CD4-positive, alpha-beta T cell treated with Interleukin-17A for 4 hours (primary cell): ENCODE results near the gene RHOBTB3.
"Not testable (repeated sequence)": the region's sequence is repeated elsewhere in the genome, so short reads cannot be mapped to it uniquely, and the experiment has no call there.

ENCODE experiments used
- DNase-seq: peaks from one replicate; pipeline ENCODE4 v3.0.0-alpha.2; 2020; ENCODE audit warnings: mixed read lengths

The RHOBTB3 gene

GRCh38 chr5:95730730-95731570, at the start of gene RHOBTB3:
RHOBTB3 (plus strand) TSS chr5:95731336; CDS start chr5:95731683, 347 bp downstream.
- peak; percentile 37 for DNase-seq

GRCh38 chr5:95682891-95683290, 48.2 kb upstream of the RHOBTB3 start, which contains the start of gene SPATA9:
SPATA9 (minus strand) TSS chr5:95682991; CDS start chr5:95682854, 137 bp downstream.
- no peak for DNase-seq

GRCh38 chr5:95684361-95684760, 46.8 kb upstream of the RHOBTB3 start:
- DNase-seq: no peak

GRCh38 chr5:95686651-95687050, 44.5 kb upstream of the RHOBTB3 start:
- DNase-seq: no peak

- DNase-seq: no peak
These were observed 41.5 kb upstream of the RHOBTB3 start for GRCh38 chr5:95689680-95690079.

- DNase-seq: no peak
These were observed 40.8 kb upstream of the RHOBTB3 start for GRCh38 chr5:95690333-95690732.

GRCh38 chr5:95697781-95698681, 33.1 kb upstream of the RHOBTB3 start:
- DNase-seq: no peak

- no peak for DNase-seq
These were observed 31.8 kb upstream of the RHOBTB3 start for GRCh38 chr5:95699337-95699736.

GRCh38 chr5:95701074-95701473, 30.1 kb upstream of the RHOBTB3 start:
- no peak for DNase-seq

GRCh38 chr5:95704150-95704549, 27.0 kb upstream of the RHOBTB3 start:
- DNase-seq: no peak

- not testable (repeated sequence) for DNase-seq
These were observed 24.9 kb upstream of the RHOBTB3 start for GRCh38 chr5:95706196-95706595.

- DNase-seq: no peak
These were observed 24.1 kb upstream of the RHOBTB3 start for GRCh38 chr5:95707055-95707454.

- not testable (repeated sequence) for DNase-seq
These were observed 23.5 kb upstream of the RHOBTB3 start for GRCh38 chr5:95707534-95708188.

GRCh38 chr5:95708876-95709275, 22.3 kb upstream of the RHOBTB3 start:
- no peak for DNase-seq

GRCh38 chr5:95709967-95710650, 21.0 kb upstream of the RHOBTB3 start:
- DNase-seq: no peak

- not testable (repeated sequence) for DNase-seq
These were observed 20.3 kb upstream of the RHOBTB3 start for GRCh38 chr5:95710651-95711500.

GRCh38 chr5:95711501-95712346, 19.4 kb upstream of the RHOBTB3 start:
- no peak for DNase-seq

GRCh38 chr5:95712347-95712958, 18.7 kb upstream of the RHOBTB3 start:
- DNase-seq: no peak

- not testable (repeated sequence) for DNase-seq
These were observed 17.9 kb upstream of the RHOBTB3 start for GRCh38 chr5:95713246-95713645.
